Measurements from ENCODE around the gene ATP2B1.
"Not testable (repeated sequence)": the region's sequence is repeated elsewhere in the genome, so short reads cannot be mapped to it uniquely, and the experiment has no call there.

The ATP2B1 gene

DNA sequence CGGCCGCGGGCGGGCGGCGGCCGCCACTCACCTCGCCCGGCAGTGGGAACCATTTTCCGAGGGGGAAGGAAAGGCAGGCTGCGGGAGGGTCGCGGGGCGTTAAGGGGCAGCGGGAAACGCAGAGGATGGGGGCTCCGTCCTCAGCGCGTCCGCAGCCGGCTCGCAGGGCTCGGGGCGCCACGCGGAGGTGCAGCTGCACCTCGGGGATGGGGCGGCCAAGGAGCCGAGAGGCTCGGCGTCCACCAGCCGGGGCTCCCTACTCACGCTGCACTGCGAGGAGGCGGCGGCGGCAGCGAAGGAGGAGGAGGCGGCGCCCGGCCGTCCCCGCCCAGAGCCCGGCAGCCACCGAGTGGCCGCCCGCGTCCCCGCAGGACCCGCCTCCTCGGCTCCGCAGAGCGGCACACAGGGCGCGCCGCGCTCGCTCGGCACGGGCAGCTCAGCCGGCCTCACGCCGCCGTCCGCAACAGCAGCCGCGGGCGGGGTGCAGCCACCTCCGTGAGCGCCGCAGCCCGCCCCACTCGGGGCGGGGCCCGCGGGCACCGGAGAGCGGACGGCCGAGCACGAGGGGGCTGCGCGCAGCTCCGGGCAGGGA is at the start of gene ATP2B1:
Gene ATP2B1, minus strand, starts transcription at position 274 of the 592 bp plus-strand sequence. CDS start 52,952 bp downstream, outside the sequence.
- no peaks in the 10 kb centered on the region for H3K27me3 Mint-ChIP-seq
- peak within 1 kb of the TSS; percentile 90 for H3K27ac Mint-ChIP-seq
- H3K9me3 Mint-ChIP-seq (ENCODE audit: low read depth): no peaks in the 10 kb centered on the region
- peaks cover 45% of the 10 kb centered on the region for H3K4me1 Mint-ChIP-seq (ENCODE audit: low read depth)
- peak within 1 kb of the TSS; percentile 92 for H3K4me3 Mint-ChIP-seq
- H3K36me3 Mint-ChIP-seq: no peaks in the 10 kb centered on the region

GRCh38 chr12:89757987-89758386 is 49.3 kb upstream of the ATP2B1 start:
- H3K4me3 Mint-ChIP-seq; H3K27ac Mint-ChIP-seq; H3K36me3 Mint-ChIP-seq; H3K27me3 Mint-ChIP-seq; H3K9me3 Mint-ChIP-seq (ENCODE audit: low read depth): not testable (repeated sequence)
- peaks cover 34% of the 10 kb centered on the region for H3K4me1 Mint-ChIP-seq (ENCODE audit: low read depth)

- Mint-ChIP-seq H3K27ac (peak overlapping the region; percentile 82), H3K36me3 (peaks cover 6% of the 10 kb centered on the region), H3K27me3 (no peaks in the 10 kb centered on the region), H3K4me1 (ENCODE audit: low read depth) (peaks cover 34% of the 10 kb centered on the region), H3K9me3 (ENCODE audit: low read depth) (peaks cover 4% of the 10 kb centered on the region), H3K4me3 (peak overlapping the region; percentile 48)
Measured at GRCh38 chr12:89756585-89757398, 48.2 kb upstream of the ATP2B1 start.

DNA sequence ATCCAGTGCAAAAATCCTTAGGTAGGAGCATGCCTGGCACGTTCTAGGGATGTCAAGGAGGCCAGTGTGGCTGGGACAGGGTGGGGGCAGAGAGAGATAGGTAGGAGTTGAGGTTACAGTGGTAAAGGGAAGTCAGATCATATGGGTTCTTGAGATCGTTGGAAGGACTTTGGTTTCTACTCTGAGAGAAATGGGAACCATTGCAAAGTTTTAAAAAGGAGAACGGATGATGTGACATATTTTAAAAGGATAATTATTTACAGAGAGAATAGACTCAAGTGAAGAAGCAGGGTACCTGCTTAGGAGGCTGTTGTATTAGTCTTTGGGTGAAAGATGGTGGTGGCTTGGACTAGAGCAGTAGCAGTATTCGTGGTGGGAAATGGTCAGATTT is 47.6 kb upstream of the ATP2B1 start:
- Mint-ChIP-seq H3K9me3 (ENCODE audit: low read depth) (peaks cover 4% of the 10 kb centered on the region), H3K27ac (peak overlapping the region; percentile 82), H3K4me3 (peak overlapping the region; percentile 48), H3K27me3 (no peaks in the 10 kb centered on the region), H3K4me1 (ENCODE audit: low read depth) (peaks cover 30% of the 10 kb centered on the region), H3K36me3 (peaks cover 6% of the 10 kb centered on the region)

DNA sequence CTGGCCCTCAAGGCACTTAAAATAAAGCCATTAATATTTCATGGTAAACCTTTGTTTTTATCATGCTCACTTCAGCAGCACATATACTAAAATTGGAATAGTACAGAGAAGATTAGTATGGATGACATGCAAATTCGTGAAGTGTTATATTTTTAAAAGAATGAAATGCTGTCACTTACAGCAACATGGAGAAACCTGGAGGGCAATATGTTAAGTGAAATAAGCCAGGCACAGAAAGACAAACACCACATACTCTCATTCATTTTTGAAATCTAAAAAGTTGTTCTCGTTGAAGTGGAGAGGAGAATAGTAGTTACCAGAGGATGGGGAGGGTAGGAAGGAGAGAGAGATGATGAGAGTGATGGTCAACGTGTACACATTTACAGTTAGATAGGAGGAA is 45.4 kb upstream of the ATP2B1 start:
- Mint-ChIP-seq H3K27me3 (no peaks in the 10 kb centered on the region), H3K9me3 (ENCODE audit: low read depth) (peaks cover 4% of the 10 kb centered on the region), H3K4me3 (no peak overlapping the region), H3K4me1 (ENCODE audit: low read depth) (peaks cover 18% of the 10 kb centered on the region), H3K27ac (no peak overlapping the region), H3K36me3 (peaks cover 9% of the 10 kb centered on the region)

GRCh38 chr12:89752341-89752740 is 43.7 kb upstream of the ATP2B1 start:
- no peak overlapping the region for H3K4me3 Mint-ChIP-seq
- H3K36me3 Mint-ChIP-seq: peaks cover 9% of the 10 kb centered on the region
- H3K9me3 Mint-ChIP-seq (ENCODE audit: low read depth): peaks cover 4% of the 10 kb centered on the region
- no peak overlapping the region for H3K27ac Mint-ChIP-seq
- H3K4me1 Mint-ChIP-seq (ENCODE audit: low read depth): peaks cover 15% of the 10 kb centered on the region
- no peaks in the 10 kb centered on the region for H3K27me3 Mint-ChIP-seq

DNA sequence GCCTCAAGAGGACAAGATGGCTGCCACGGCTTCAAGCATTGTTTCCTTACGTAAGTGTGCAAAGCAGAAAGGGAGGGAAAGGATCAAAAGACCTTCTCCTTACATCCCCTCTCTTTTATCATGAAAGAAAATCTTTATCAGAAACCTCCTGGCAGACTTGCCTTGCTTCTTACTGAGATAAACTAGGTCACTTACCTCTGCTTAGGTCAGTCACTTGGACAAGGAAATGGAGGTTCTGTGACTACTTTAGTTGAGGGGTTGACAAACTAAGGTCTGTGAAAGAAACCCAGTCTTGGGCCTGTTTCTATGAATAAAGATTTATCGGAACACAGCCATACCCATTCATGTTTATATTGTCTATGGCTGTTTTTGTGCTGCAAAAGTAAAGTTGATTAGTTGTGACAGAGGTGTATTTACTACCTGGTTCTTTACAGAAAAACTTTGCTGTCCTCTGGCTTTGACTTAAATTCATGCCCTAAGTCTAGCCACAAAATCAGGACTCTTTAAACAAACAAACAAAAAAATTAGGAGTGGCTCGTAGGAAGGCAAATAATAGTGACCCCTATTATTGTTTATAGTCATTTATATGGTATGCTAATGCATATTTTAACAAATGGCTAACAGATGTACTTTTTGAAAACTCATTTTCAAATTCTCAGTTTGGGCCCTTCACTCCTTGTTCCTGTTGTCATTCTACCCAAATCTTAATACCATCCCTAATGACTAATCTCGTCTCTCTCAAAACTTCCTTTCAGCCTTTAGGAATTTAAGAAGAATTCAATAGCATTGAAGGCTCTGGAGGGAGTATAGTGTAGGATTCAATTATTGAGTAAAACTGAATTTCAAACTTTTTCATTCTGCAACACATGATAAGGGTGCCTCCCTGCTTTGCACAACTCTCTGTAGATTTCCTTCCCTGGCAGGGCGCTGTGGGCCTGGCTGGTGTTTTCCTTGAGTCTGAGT is 42.0 kb upstream of the ATP2B1 start:
- no peak overlapping the region for H3K27ac Mint-ChIP-seq
- no peaks in the 10 kb centered on the region for H3K9me3 Mint-ChIP-seq (ENCODE audit: low read depth)
- no peaks in the 10 kb centered on the region for H3K4me1 Mint-ChIP-seq (ENCODE audit: low read depth)
- H3K4me3 Mint-ChIP-seq: no peak overlapping the region
- H3K36me3 Mint-ChIP-seq: peaks cover 5% of the 10 kb centered on the region
- no peaks in the 10 kb centered on the region for H3K27me3 Mint-ChIP-seq

DNA sequence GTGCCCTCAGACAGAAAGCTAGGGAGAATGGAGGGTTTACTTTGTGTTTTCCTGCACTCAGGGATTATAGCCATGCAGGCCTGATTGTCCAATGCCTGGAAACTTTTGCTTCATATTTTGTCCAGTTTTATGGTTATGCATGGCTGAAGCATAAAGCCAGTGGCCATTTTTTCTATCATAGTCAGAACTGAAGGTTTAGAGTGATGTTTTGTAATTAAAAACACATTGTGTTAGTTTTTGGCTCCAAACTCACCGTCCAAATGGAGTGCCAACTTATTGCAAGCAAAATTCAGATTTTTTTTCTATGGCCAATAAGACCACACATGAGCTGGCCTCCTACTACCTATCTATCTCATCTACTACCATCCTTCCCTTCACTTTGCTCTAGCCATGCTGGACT is 40.2 kb upstream of the ATP2B1 start:
- Mint-ChIP-seq H3K4me3 (no peak overlapping the region), H3K27me3 (no peaks in the 10 kb centered on the region), H3K36me3 (peaks cover 3% of the 10 kb centered on the region), H3K9me3 (ENCODE audit: low read depth) (no peaks in the 10 kb centered on the region), H3K4me1 (ENCODE audit: low read depth) (no peaks in the 10 kb centered on the region), H3K27ac (no peak overlapping the region)

GRCh38 chr12:89745286-89745685 is 36.6 kb upstream of the ATP2B1 start:
- H3K4me3 Mint-ChIP-seq: no peak overlapping the region
- peaks cover 16% of the 10 kb centered on the region for H3K9me3 Mint-ChIP-seq (ENCODE audit: low read depth)
- H3K4me1 Mint-ChIP-seq (ENCODE audit: low read depth): no peaks in the 10 kb centered on the region
- H3K36me3 Mint-ChIP-seq: peaks cover 16% of the 10 kb centered on the region
- no peak overlapping the region for H3K27ac Mint-ChIP-seq
- H3K27me3 Mint-ChIP-seq: no peaks in the 10 kb centered on the region

DNA sequence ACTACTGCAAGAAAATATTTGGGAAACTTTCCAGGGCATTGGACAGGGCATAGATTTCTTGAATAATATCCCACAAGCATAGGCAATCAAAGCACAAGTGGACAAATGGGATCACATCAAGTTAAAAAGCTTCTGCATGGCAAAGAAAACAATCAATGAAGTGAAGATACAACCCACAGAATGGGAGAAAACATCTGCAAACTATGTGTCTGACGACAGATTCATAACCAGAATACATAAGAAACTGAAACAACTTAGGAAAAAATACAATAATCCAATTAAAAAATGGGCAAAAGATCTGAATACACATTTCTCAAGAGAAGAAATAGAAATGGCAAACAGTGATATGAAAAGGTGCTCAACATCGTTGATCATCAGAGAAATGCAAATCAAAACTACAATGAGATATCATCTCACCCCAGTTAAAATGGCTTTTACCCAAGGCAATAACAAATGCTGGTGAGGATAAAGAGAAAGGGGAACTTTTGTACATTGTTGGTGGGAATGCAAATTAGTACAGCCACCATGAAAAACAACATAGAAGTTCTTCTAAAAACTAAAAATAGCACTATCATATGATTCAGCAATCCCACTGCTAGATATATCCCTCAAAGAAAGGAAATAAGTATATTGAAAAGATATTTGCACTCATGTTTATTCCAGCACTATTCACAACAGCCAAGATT is 33.8 kb upstream of the ATP2B1 start:
- Mint-ChIP-seq H3K4me1 (ENCODE audit: low read depth) (no peaks in the 10 kb centered on the region), H3K27me3 (no peaks in the 10 kb centered on the region), H3K27ac (no peak overlapping the region), H3K9me3 (ENCODE audit: low read depth) (peaks cover 32% of the 10 kb centered on the region), H3K36me3 (peaks cover 31% of the 10 kb centered on the region), H3K4me3 (no peak overlapping the region)

DNA sequence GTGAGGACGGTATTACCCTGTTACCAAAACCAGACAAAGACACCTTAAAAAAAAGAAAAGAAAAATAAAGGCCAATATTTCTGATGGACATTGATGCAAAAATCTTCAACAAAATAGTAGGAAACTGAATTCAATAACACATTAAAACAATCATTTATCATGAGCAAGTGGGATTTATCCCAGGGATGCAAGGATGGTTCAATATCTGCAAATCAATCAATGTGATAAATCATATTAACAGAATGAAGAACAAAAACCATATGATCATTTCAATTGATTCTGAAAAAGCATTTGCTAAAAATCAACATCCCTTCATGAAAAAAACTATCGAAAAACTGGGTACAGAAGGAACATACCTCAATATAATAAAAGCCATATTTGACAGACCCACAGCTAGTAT is 32.3 kb upstream of the ATP2B1 start:
- no peak overlapping the region for H3K27ac Mint-ChIP-seq
- no peak overlapping the region for H3K4me3 Mint-ChIP-seq
- H3K4me1 Mint-ChIP-seq (ENCODE audit: low read depth): no peaks in the 10 kb centered on the region
- peaks cover 32% of the 10 kb centered on the region for H3K9me3 Mint-ChIP-seq (ENCODE audit: low read depth)
- H3K27me3 Mint-ChIP-seq: no peaks in the 10 kb centered on the region
- peaks cover 31% of the 10 kb centered on the region for H3K36me3 Mint-ChIP-seq

GRCh38 chr12:89736995-89737394 is 28.4 kb upstream of the ATP2B1 start:
- H3K9me3 Mint-ChIP-seq (ENCODE audit: low read depth): peaks cover 27% of the 10 kb centered on the region
- no peak overlapping the region for H3K4me3 Mint-ChIP-seq
- no peak overlapping the region for H3K27ac Mint-ChIP-seq
- peaks cover 7% of the 10 kb centered on the region for H3K4me1 Mint-ChIP-seq (ENCODE audit: low read depth)
- H3K27me3 Mint-ChIP-seq: no peaks in the 10 kb centered on the region
- peaks cover 34% of the 10 kb centered on the region for H3K36me3 Mint-ChIP-seq

GRCh38 chr12:89733579-89734201 is 25.1 kb upstream of the ATP2B1 start:
- H3K4me3 Mint-ChIP-seq: no peak overlapping the region
- no peak overlapping the region for H3K27ac Mint-ChIP-seq

DNA sequence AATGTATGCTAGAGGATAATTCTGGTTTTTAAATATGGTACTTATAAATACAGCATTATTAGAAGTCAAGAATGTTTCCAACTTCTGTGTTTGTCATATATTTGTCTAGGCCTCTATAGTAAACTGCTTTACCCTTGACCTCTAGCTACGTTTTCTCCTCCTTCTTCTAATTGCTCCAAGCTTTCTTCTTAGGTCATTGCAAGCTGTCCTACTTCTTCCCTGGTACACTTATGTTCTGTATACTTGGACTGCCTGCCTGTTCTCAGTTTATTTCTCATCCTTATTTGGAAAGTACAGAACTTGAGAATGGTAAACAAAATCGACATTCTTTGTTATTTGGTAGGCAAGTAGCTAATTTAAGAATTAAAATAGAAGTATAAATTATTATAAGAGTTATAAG is 23.9 kb upstream of the ATP2B1 start:
- Mint-ChIP-seq H3K9me3 (ENCODE audit: low read depth) (peaks cover 4% of the 10 kb centered on the region), H3K4me3 (no peak overlapping the region), H3K36me3 (peaks cover 6% of the 10 kb centered on the region), H3K27ac (no peak overlapping the region), H3K27me3 (no peaks in the 10 kb centered on the region), H3K4me1 (ENCODE audit: low read depth) (peaks cover 7% of the 10 kb centered on the region)

More at GRCh38 chr12:89733579-89734201, 25.1 kb upstream of the ATP2B1 start:
- H3K27me3 Mint-ChIP-seq: no peaks in the 10 kb centered on the region
- H3K4me1 Mint-ChIP-seq (ENCODE audit: low read depth): peaks cover 7% of the 10 kb centered on the region
- peaks cover 4% of the 10 kb centered on the region for H3K9me3 Mint-ChIP-seq (ENCODE audit: low read depth)
- peaks cover 14% of the 10 kb centered on the region for H3K36me3 Mint-ChIP-seq

Data from activated naive CD8-positive, alpha-beta T cell (primary cell).